Measurements from ENCODE around the gene ERC1. TPM values are rescaled to one million over a fixed set of nuclear protein-coding genes. Genes with fewer than 3 reads are reported as not detected.

ERC1 gene
- total and polyA plus RNA-seq, 2 donors (not counting 3 experiments of a cell fraction or from before 2014, with no cell fraction given): 11.7 to 66.1 TPM

DNA sequence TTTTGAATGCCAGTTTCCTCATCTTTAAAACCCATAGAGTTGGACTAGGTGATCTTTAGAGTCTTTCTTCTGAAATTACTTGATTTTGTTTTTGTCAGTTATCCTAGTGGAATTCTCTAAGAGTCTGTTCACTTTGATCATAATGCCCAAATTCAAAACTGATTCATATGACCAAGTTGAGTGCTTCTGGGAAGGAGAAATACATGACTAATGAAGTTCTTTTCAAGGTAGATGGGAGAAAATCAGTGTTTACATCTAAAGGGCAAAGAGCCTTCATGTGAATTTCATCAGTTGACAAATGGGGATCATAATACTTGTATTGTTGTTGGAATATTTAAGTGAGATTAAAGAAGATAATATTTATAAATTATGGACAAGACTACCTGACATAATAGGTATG lies 53.2 kb downstream of the ERC1 start:
- Histone ChIP-seq H4K20me1 (replicated peaks; ENCODE audit: control insufficient read depth, extremely low read depth, insufficient read depth, low read length) (no peaks in the 10 kb centered on the region), H3K27me3 (ENCODE audit: control insufficient read depth in 2 of 2, insufficient read depth in 2 of 2, low read length in 2 of 2) (no peaks in the 10 kb centered on the region), H3K9me1 (replicated peaks; ENCODE audit: control insufficient read depth, extremely low read depth, insufficient read depth, low read length) (no peaks in the 10 kb centered on the region), H3K36me3 (ENCODE audit: control insufficient read depth in 2 of 2, extremely low read depth in 1 of 2, insufficient read depth in 2 of 2, low read length in 2 of 2) (no peaks in the 10 kb centered on the region), H3K4me2 (ENCODE audit: insufficient read depth, low read length) (peak overlapping the region; percentile 60), H3K79me2 (ENCODE audit: control insufficient read depth, insufficient read depth, low read length) (peaks cover 12% of the 10 kb centered on the region), H3K9ac (replicated peaks; ENCODE audit: extremely low read depth, insufficient read depth, low read length) (no peak overlapping the region), H3K4me1 (ENCODE audit: control insufficient read depth, extremely low read depth, insufficient read depth, low read length) (peaks cover 49% of the 10 kb centered on the region), H3K4me3 (replicated peaks in 1 of 3; ENCODE audit: insufficient read depth in 1 of 3, low read depth in 1 of 3, low read length in 3 of 3) (no peak overlapping the region), H2AFZ (ENCODE audit: low read depth, low read length) (no peak overlapping the region), H3K9me3 (replicated peaks; ENCODE audit: control insufficient read depth, insufficient read depth, low read length) (no peaks in the 10 kb centered on the region), H3K27ac (ENCODE audit: insufficient read depth, low read depth, low read length) (peak overlapping the region; percentile 68)
- POLR2A ChIA-PET: no interaction called here
- FAIRE-seq: no peak
- dilution Hi-C loops (cut with MboI; ENCODE audit: extremely low pct_ligation_motif_present, low sequenced_read_pairs): no loop called here
- TF ChIP-seq JUN (IDR thresholded peaks at IDR 0.05; ENCODE audit: borderline replicate concordance, insufficient read depth, insufficient read length, low read depth) (no peak), EZH2 (IDR thresholded peaks at IDR 0.05; ENCODE audit: borderline replicate concordance, low read depth, low read length, severe bottlenecking) (no peak), POLR2A (IDR thresholded peaks at IDR 0.05; ENCODE audit: low read depth, low read length) (no peak), MYC (IDR thresholded peaks at IDR 0.05; ENCODE audit: low read depth, low read length) (no peak), FOS (IDR thresholded peaks at IDR 0.05; ENCODE audit: borderline replicate concordance, insufficient read depth, low read length) (no peak), GATA2 (IDR thresholded peaks at IDR 0.05; ENCODE audit: insufficient read depth, insufficient read length, low read depth, low read length) (no peak), POLR2AphosphoS5 (IDR thresholded peaks at IDR 0.05; ENCODE audit: insufficient read depth, low read depth, low read length) (no peak)
- TF ChIP-seq, protein P1, sequence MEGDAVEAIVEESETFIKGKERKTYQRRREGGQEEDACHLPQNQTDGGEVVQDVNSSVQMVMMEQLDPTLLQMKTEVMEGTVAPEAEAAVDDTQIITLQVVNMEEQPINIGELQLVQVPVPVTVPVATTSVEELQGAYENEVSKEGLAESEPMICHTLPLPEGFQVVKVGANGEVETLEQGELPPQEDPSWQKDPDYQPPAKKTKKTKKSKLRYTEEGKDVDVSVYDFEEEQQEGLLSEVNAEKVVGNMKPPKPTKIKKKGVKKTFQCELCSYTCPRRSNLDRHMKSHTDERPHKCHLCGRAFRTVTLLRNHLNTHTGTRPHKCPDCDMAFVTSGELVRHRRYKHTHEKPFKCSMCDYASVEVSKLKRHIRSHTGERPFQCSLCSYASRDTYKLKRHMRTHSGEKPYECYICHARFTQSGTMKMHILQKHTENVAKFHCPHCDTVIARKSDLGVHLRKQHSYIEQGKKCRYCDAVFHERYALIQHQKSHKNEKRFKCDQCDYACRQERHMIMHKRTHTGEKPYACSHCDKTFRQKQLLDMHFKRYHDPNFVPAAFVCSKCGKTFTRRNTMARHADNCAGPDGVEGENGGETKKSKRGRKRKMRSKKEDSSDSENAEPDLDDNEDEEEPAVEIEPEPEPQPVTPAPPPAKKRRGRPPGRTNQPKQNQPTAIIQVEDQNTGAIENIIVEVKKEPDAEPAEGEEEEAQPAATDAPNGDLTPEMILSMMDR (IDR thresholded peaks at IDR 0.05; ENCODE audit: extremely low read depth in 1 of 2, insufficient read depth in 1 of 2, low read depth in 1 of 2, low read length in 2 of 2): no peak
- TF ChIP-seq, protein P2, sequence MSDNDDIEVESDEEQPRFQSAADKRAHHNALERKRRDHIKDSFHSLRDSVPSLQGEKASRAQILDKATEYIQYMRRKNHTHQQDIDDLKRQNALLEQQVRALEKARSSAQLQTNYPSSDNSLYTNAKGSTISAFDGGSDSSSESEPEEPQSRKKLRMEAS (IDR thresholded peaks at IDR 0.05; ENCODE audit: insufficient read depth, insufficient read length): no peak
- CTCF ChIA-PET: interaction anchor here (0.9 to 2.2 kb wide), 4 partner anchors 9 to 54 kb away, joined by 3 to 9 read pairs (median 3); partner anchors contain the start of gene ERC1
- peak; percentile 23 for DNase-seq (ENCODE audit: low read depth, low spot score)
- BruUV-seq (replicated peaks): no TSS peak
- intact Hi-C loops (cut with micrococcal nuclease): no loop called here
